H1 (cell line): ENCODE data around the gene NID2. TPM values are rescaled to one million over a fixed set of nuclear protein-coding genes. Genes with fewer than 3 reads are reported as not detected.

ENCODE experiments used
- polyA plus RNA-seq, 7 experiments: library from polyadenylated mRNA; depleted of rRNA in 3 of 7; stranded (reverse) in 5 of 7; unstranded in 2 of 7; fragments of >200 nt in 5 of 7; fragments of 200-250 nt in 2 of 7; gene quantifications; 1 replicate in 5 of 7; 2 replicates in 1 of 7; 4 replicates in 1 of 7; pipeline versions ENCODE4 v1.2.1 to v1.2.3, GENCODE V29; 2011 to 2013; ENCODE audit warnings: missing spikeins in 2 of 7, mixed read lengths in 2 of 7
- total RNA-seq: library from RNA; stranded (reverse); fragmentation: NEBNext Ultra II Directional; extraction: Animal tissue kit (Norgen Biotek cat#: 25700); gene quantifications from 2 replicates; pipeline ENCODE4 v1.2.1, GENCODE V29; 2021

The NID2 gene
- total and polyA plus RNA-seq, 2 of the 8 experiments (the other 6 are each of a cell fraction or from before 2014, with no cell fraction given), result 6.1 to 12.6 TPM

Other genes with a start within 250 kb of the NID2 start
- gene GNG2, start 208.4 kb downstream of the NID2 start, total RNA-seq, result 17.9 and 18.5 TPM in 2 replicates
- 5.5 and 8.2 TPM in 2 replicates for gene GNG2, start 208.4 kb downstream of the NID2 start, polyA plus RNA-seq (2011; rRNA removed)
- 351 and 359 TPM in 2 replicates for gene RTRAF, start 79.5 kb downstream of the NID2 start, total RNA-seq
- gene RTRAF, start 79.5 kb downstream of the NID2 start, polyA plus RNA-seq (2011; rRNA removed), result 60.2 and 149 TPM in 2 replicates
- 0.21 and 0.22 TPM in 2 replicates for gene PTGDR, start 198.6 kb upstream of the NID2 start, total RNA-seq
- gene PTGDR, start 198.6 kb upstream of the NID2 start, polyA plus RNA-seq (2011; rRNA removed), result 0.64 and 0.83 TPM in 2 replicates
- 1.2 TPM in 2 replicates for gene PTGER2, start 245.3 kb upstream of the NID2 start, total RNA-seq
- gene PTGER2, start 245.3 kb upstream of the NID2 start, polyA plus RNA-seq (2011; rRNA removed), result 1.2 and 1.4 TPM in 2 replicates